Chondrocyte (in vitro differentiated cells): ENCODE measurements around the gene FXN. TPM values are rescaled to one million over a fixed set of nuclear protein-coding genes. Genes with fewer than 3 reads are reported as not detected.

Experiments
- DNase-seq: peaks from one replicate; pipeline ENCODE4 v3.0.0; 2021; ENCODE audit warnings: mixed read lengths, low spot score
- H3K27ac Mint-ChIP-seq: one replicate; pipeline ENCODE4 v1.8.0; 2021; ENCODE audit warnings: mild to moderate bottlenecking, moderate library complexity, mixed read lengths; ENCODE audit not compliant: unreplicated experiment
- H3K27me3 Mint-ChIP-seq: 2 replicates; pipeline ENCODE4 v1.8.0; 2021; ENCODE audit warnings: low read depth, mixed read lengths
- H3K36me3 Mint-ChIP-seq: 2 replicates; pipeline ENCODE4 v1.8.0; 2021; ENCODE audit warnings: low read depth, mixed read lengths
- H3K4me1 Mint-ChIP-seq: 2 replicates; pipeline ENCODE4 v1.8.0; 2021; ENCODE audit warnings: low read depth, mild to moderate bottlenecking, mixed read lengths
- H3K4me3 Mint-ChIP-seq: one replicate; pipeline ENCODE4 v1.8.0; 2021; ENCODE audit warnings: mild to moderate bottlenecking, moderate library complexity, mixed read lengths; ENCODE audit not compliant: unreplicated experiment
- H3K9me3 Mint-ChIP-seq: 2 replicates; pipeline ENCODE4 v1.8.0; 2021; ENCODE audit warnings: low read depth, mixed read lengths
- CTCF ChIP-seq: fragments of 200-600 bp; sonication (generic); IDR thresholded peaks from 2 replicates; pipeline ENCODE4 v1.5.0; 2021; ENCODE audit warnings: antibody characterized with exemption, mild to moderate bottlenecking, moderate library complexity
- total RNA-seq: library from RNA; stranded (reverse); gene quantifications from 3 replicates; pipeline ENCODE4 v1.2.1, GENCODE V29; 2021

FXN gene
- total RNA-seq, 1 donor from 2014 or later = 9.9 TPM

GRCh38 chr9:69086769-69087168 lies 51.2 kb downstream of the FXN start:
- H3K4me1 Mint-ChIP-seq = peaks cover 17% of the 10 kb centered on the region
- no peak overlapping the region for H3K4me3 Mint-ChIP-seq
- H3K27ac Mint-ChIP-seq = no peak overlapping the region
- H3K27me3 Mint-ChIP-seq = no peaks in the 10 kb centered on the region
- no peak for DNase-seq
- no peaks in the 10 kb centered on the region for H3K36me3 Mint-ChIP-seq
- H3K9me3 Mint-ChIP-seq = no peaks in the 10 kb centered on the region
- TF ChIP-seq CTCF = no peak

GRCh38 chr9:69089082-69089481 lies 53.5 kb downstream of the FXN start:
- no peak for DNase-seq
- TF ChIP-seq CTCF = no peak
- no peaks in the 10 kb centered on the region for H3K36me3 Mint-ChIP-seq
- H3K27me3 Mint-ChIP-seq = no peaks in the 10 kb centered on the region
- H3K4me3 Mint-ChIP-seq = no peak overlapping the region
- peaks cover 5% of the 10 kb centered on the region for H3K9me3 Mint-ChIP-seq
- H3K27ac Mint-ChIP-seq = no peak overlapping the region
- peaks cover 25% of the 10 kb centered on the region for H3K4me1 Mint-ChIP-seq

GRCh38 chr9:69089491-69089890 lies 53.9 kb downstream of the FXN start:
- no peak for DNase-seq
- Mint-ChIP-seq H3K4me3 (no peak overlapping the region), H3K9me3 (peaks cover 5% of the 10 kb centered on the region), H3K4me1 (peaks cover 25% of the 10 kb centered on the region), H3K27ac (no peak overlapping the region), H3K36me3 (no peaks in the 10 kb centered on the region), H3K27me3 (no peaks in the 10 kb centered on the region)
- no peak for TF ChIP-seq CTCF

DNA sequence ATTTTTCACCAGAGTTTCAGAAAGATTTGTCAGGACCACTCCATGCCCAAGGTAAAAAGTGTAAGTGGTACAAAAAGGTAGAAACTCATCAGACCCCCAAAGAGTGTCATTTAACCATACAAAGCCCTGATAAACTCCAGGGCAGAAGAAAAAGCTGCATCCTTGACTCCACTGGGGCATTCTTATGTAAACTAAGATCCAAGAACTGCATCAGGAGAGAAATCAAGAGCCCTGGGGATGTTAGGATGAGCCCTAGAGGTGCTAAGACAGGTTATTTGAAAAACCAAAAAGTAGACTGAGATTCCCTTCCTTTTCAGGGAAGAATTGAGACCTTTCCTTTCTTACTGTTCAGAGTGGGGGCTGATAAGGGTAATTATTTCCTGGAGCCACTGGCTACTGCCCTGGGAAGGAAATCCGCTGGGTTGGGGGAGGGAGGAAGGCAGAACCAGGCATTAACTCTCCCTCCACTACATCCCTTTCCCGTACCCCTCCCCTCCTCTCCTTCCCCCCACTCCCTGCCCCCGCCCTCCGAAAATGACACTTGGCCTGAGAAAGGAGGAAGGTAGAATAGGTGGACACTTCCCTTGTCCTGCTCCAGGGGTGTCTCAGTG lies 54.7 kb downstream of the FXN start:
- Mint-ChIP-seq H3K27me3 (no peaks in the 10 kb centered on the region), H3K4me1 (peaks cover 24% of the 10 kb centered on the region)
- DNase-seq = no peak

DNA sequence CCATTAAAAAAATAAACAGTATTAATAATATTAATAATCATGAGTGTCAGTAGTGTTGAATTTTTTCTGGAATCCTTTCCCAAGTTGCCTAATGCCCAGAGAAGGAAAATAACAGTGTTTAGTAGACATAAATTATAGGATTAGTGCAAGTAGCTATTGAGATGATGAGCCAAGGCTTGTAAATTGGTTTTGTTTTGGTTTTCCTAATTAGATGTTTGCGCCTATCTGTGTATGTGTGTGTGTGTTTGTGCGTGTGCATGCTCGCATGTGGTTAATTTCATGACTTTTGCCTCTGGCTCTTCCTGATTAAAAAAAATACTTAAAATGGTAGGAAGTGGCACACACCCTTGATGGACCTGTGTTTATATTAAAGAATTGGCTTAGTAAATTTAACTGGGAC lies 55.4 kb downstream of the FXN start:
- Mint-ChIP-seq H3K36me3 (no peaks in the 10 kb centered on the region), H3K27ac (no peak overlapping the region), H3K4me1 (peaks cover 22% of the 10 kb centered on the region), H3K4me3 (no peak overlapping the region), H3K9me3 (peaks cover 5% of the 10 kb centered on the region), H3K27me3 (no peaks in the 10 kb centered on the region)
- no peak for DNase-seq
- TF ChIP-seq CTCF = no peak

More for the DNA sequence above, 54.7 kb downstream of the FXN start:
- no peak overlapping the region for H3K4me3 Mint-ChIP-seq
- no peaks in the 10 kb centered on the region for H3K36me3 Mint-ChIP-seq
- H3K9me3 Mint-ChIP-seq = peaks cover 5% of the 10 kb centered on the region
- no peak for TF ChIP-seq CTCF
- H3K27ac Mint-ChIP-seq = no peak overlapping the region
